Lower leg skin (tissue), 3 donors: ENCODE measurements around the gene CTNNA2.
"Not testable (repeated sequence)": the region's sequence is repeated elsewhere in the genome, so short reads cannot be mapped to it uniquely, and the experiment has no call there.

ENCODE experiments used
- POLR2A ChIP-seq, 2 donors: fragments of 450-650 bp; IDR thresholded peaks; one replicate each; pipeline ENCODE4 v1.6.1; 2016 to 2017; ENCODE audit warnings: antibody characterized with exemption in 2 of 2, mild to moderate bottlenecking in 1 of 2, moderate library complexity in 1 of 2
- TF ChIP-seq, protein P1 (sequence below), 3 donors: fragments of 450-650 bp; IDR thresholded peaks; one replicate each; pipeline ENCODE4 v1.5.1; 2016; ENCODE audit warnings: antibody characterized with exemption in 3 of 3, mild to moderate bottlenecking in 3 of 3, moderate library complexity in 2 of 3

DNA sequence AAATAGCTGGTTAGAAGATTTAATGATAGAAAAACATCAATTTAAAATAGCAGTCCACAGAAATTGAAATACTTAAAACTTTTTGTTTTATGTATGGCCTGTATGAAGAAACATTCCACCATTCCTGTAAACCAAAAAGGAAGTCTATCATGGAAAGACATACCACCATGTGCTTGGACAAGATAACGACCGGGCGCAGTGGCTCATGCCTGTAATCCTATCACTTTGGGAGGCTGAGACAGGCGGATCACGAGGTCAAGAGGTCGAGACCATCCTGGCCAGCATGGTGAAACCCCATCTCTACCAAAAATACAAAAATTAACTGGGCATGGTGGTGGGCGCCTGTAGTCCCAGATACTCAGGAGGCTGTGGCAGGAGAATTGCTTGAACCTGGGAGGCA is 519.8 kb downstream of the CTNNA2 start:
- TF ChIP-seq, protein P1, sequence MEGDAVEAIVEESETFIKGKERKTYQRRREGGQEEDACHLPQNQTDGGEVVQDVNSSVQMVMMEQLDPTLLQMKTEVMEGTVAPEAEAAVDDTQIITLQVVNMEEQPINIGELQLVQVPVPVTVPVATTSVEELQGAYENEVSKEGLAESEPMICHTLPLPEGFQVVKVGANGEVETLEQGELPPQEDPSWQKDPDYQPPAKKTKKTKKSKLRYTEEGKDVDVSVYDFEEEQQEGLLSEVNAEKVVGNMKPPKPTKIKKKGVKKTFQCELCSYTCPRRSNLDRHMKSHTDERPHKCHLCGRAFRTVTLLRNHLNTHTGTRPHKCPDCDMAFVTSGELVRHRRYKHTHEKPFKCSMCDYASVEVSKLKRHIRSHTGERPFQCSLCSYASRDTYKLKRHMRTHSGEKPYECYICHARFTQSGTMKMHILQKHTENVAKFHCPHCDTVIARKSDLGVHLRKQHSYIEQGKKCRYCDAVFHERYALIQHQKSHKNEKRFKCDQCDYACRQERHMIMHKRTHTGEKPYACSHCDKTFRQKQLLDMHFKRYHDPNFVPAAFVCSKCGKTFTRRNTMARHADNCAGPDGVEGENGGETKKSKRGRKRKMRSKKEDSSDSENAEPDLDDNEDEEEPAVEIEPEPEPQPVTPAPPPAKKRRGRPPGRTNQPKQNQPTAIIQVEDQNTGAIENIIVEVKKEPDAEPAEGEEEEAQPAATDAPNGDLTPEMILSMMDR (IDR thresholded peaks at IDR 0.05), result not testable (repeated sequence)
- not testable (repeated sequence) for TF ChIP-seq POLR2A (IDR thresholded peaks at IDR 0.05)
